ENCODE measurements around the gene BPIFB2. TPM values are rescaled to one million over a fixed set of nuclear protein-coding genes. Genes with fewer than 3 reads are reported as not detected.

Gene BPIFB2
- total and polyA plus RNA-seq, 10 of the 15 experiments (the other 5 are each of a cell fraction or from before 2014, with no cell fraction given), result not detected

GRCh38 chr20:33021879-33022278, 14.4 kb downstream of the BPIFB2 start:
- Histone ChIP-seq H3K36me3 (ENCODE audit: control insufficient read depth in 2 of 2, insufficient read depth in 2 of 2, low read length in 1 of 2) (no peaks in the 10 kb centered on the region), H3K4me3 (no peak overlapping the region), H3K9ac (ENCODE audit: control insufficient read depth, insufficient read depth, low read length) (no peak overlapping the region), H3K4me1 (ENCODE audit: control insufficient read depth, insufficient read depth, low read length) (peaks cover 3% of the 10 kb centered on the region), H3K4me2 (ENCODE audit: control insufficient read depth, insufficient read depth) (no peak overlapping the region), H3K27me3 (replicated peaks in 1 of 2; ENCODE audit: control insufficient read depth in 2 of 2, insufficient read depth in 2 of 2, low read length in 1 of 2) (no peaks in the 10 kb centered on the region), H3K79me2 (ENCODE audit: control insufficient read depth, insufficient read depth, low read length) (no peaks in the 10 kb centered on the region), H2AFZ (ENCODE audit: control insufficient read depth, low read depth, low read length) (no peak overlapping the region), H3K9me3 (replicated peaks; ENCODE audit: control insufficient read depth, insufficient read depth, low read length) (no peaks in the 10 kb centered on the region), H4K20me1 (ENCODE audit: control insufficient read depth, insufficient read depth) (no peaks in the 10 kb centered on the region), H3K27ac (ENCODE audit: control insufficient read depth, insufficient read depth) (no peak overlapping the region)
- DNase-seq (ENCODE audit: low read depth, low spot score), result no peak
- no TSS peak for BruUV-seq (replicated peaks)
- 33% methylated on average over 3 of the region's 3 CpGs for WGBS (ENCODE audit: insufficient coverage, insufficient replicate concordance, low lambda C conversion rate, missing lambda C conversion rate)
- no peak for ATAC-seq
- TF ChIP-seq BACH1 (IDR thresholded peaks at IDR 0.05; ENCODE audit: borderline replicate concordance), result no peak
- intact Hi-C loops (cut with micrococcal nuclease; ENCODE audit: unreplicated experiment) (no loop called here), in situ Hi-C loops (cut with MboI) (no loop called here)
- ChIA-PET CTCF (no interaction called here), SMC1A (ENCODE audit: uncharacterized antibody, unreplicated experiment) (no interaction called here), POLR2A (no interaction called here), RAD21 (ENCODE audit: unreplicated experiment) (no interaction called here)
- FAIRE-seq, result no peak

GRCh38 chr20:33022289-33022688, 14.8 kb downstream of the BPIFB2 start:
- H4K20me1 ChIP-seq (ENCODE audit: control insufficient read depth, insufficient read depth), result no peaks in the 10 kb centered on the region
- ChIA-PET RAD21 (ENCODE audit: unreplicated experiment) (no interaction called here), SMC1A (ENCODE audit: uncharacterized antibody, unreplicated experiment) (no interaction called here), POLR2A (no interaction called here), CTCF (no interaction called here)
- no peak overlapping the region for H3K9ac ChIP-seq (ENCODE audit: control insufficient read depth, insufficient read depth, low read length)
- intact Hi-C loops (cut with micrococcal nuclease; ENCODE audit: unreplicated experiment) (no loop called here), in situ Hi-C loops (cut with MboI) (no loop called here)
- DNase-seq (ENCODE audit: low read depth, low spot score) (no peak), FAIRE-seq (no peak), ATAC-seq (no peak)
- H2AFZ ChIP-seq (ENCODE audit: control insufficient read depth, low read depth, low read length), result no peak overlapping the region
- H3K4me1 ChIP-seq (ENCODE audit: control insufficient read depth, insufficient read depth, low read length), result peaks cover 3% of the 10 kb centered on the region
- no peak overlapping the region for H3K4me2 ChIP-seq (ENCODE audit: control insufficient read depth, insufficient read depth)
- H3K27ac ChIP-seq (ENCODE audit: control insufficient read depth, insufficient read depth), result no peak overlapping the region
- no peak overlapping the region for H3K4me3 ChIP-seq
- no TSS peak for BruUV-seq (replicated peaks)
- no peaks in the 10 kb centered on the region for H3K36me3 ChIP-seq (ENCODE audit: control insufficient read depth in 2 of 2, insufficient read depth in 2 of 2, low read length in 1 of 2)
- no peaks in the 10 kb centered on the region for H3K79me2 ChIP-seq (ENCODE audit: control insufficient read depth, insufficient read depth, low read length)
- TF ChIP-seq NR2C1 (IDR thresholded peaks at IDR 0.05) (peak; percentile 18; the same call in 1 of the 2 replicates), E2F4 (IDR thresholded peaks at IDR 0.05; ENCODE audit: low read depth, low read length) (no peak)
- no peaks in the 10 kb centered on the region for H3K9me3 ChIP-seq (replicated peaks; ENCODE audit: control insufficient read depth, insufficient read depth, low read length)
- 23% methylated on average over 4 of the region's 4 CpGs for WGBS (ENCODE audit: insufficient coverage, insufficient replicate concordance, low lambda C conversion rate, missing lambda C conversion rate)
- H3K27me3 ChIP-seq (replicated peaks in 1 of 2; ENCODE audit: control insufficient read depth in 2 of 2, insufficient read depth in 2 of 2, low read length in 1 of 2), result no peaks in the 10 kb centered on the region

Data from GM12878 (cell line).